ELF-1 (cell line): ENCODE results near the gene MYO1B.
A peak's percentile ranks its signal among the peaks of the same experiment; 100 is the strongest.

ENCODE experiments used
- DNase-seq: peaks from one replicate; pipeline ENCODE4 v3.0.0-alpha.2; 2016; ENCODE audit warnings: low read depth, low spot score

Gene MYO1B

DNA sequence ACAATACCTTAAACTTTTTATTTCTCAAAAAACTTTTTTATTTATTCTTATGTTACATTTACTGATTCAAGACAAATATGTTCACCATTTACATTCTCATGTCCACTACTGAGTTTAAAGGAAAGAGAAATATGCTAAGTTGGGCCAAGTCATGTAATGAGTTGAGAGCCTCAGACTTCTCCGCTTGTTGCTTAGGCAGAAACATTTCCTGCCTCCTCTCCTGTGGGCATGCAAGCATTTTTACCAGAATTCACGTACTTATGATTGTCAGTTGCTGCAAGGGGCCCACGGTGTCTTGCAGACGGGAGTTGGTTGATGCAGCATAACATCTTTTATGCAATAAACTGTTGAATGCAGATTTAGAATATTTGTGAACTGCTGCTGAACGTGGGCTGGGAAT lies 51.8 kb downstream of the MYO1B start:
- no peak for DNase-seq

DNA sequence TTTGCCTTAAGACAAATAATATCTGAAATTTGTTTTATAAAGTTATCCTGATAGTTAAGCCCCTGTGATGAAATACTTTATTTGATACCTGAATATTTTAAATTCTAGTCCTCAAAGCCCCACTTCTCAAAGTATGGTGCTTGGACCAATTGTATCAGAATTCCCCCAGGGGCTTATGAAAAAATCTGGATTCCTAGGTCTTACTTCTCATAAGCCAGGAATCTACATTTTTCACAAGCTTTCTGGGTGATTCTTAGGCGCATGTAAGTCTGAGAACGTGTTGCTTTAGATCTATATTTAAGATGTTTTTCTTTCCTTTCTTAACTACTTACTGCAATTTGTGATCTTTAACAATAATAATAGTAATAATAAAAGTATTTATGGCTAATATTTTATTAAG lies 53.1 kb downstream of the MYO1B start:
- DNase-seq, result no peak

GRCh38 chr2:191299010-191299409 lies 53.8 kb downstream of the MYO1B start:
- DNase-seq, result no peak

- no peak for DNase-seq
These were observed 54.7 kb downstream of the MYO1B start for GRCh38 chr2:191299866-191300265.

DNA sequence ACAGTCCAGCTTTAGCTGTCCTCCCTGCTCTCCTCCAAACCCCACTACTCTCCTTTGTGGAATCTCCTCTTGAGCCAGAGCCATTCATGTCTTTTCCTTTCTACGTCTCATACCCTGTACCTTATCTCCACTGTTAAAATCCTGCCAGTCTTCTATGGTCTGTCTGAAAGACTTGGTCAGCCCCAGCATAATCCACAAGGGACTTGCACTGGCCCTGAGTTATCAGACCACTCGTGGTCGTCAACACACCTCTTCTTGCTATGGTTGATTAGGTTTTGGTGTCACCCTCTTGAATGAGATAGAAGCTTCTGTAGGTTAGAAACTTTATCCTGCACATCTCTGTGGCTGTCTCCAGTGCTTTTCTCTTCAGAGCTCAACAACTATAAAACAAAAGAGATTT lies 56.8 kb downstream of the MYO1B start:
- DNase-seq, result no peak

- DNase-seq, result peak; percentile 30
These were observed 57.4 kb downstream of the MYO1B start for GRCh38 chr2:191302459-191303139.

DNA sequence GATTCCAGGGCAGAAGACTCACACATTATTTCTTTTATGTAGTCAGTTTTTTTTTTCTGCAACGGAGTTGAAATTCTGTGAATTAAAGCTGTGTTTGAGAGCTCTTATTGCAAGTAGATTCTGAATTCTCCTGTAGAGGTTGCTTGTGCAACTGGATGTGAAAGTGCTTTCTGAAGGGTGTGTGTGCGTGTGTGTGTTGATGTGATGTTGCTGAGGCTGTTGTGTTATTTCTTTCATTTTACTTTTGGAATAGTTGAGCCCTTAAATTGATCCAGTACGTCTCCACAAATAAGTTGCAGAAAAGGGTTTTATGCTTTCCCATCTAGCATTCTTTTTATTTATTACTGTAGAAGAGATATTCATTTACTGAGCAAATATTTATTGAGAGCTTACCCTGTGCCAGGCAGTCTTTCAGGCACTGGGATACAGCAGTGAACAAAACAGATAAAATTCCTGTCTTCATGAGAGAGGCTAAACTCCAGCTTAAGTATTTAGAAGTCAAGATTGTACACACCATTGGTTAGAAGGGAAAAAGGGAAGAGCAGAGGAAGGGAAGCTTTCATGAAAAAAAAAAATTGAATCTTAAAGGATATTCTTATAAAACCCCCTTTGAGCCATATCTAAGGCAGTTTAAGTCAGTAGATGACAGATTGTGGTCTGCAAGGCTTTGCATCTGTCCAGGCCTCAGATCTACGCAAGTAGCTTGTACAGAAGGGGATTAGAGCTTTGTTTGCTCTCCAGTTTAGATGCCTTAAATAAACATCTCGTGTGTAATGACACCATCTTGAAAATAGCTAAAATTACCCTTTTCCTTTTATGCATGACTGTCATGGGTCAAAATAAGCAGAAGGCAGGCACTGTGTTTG lies 58.2 kb downstream of the MYO1B start:
- peak; percentile 26 for DNase-seq

DNA sequence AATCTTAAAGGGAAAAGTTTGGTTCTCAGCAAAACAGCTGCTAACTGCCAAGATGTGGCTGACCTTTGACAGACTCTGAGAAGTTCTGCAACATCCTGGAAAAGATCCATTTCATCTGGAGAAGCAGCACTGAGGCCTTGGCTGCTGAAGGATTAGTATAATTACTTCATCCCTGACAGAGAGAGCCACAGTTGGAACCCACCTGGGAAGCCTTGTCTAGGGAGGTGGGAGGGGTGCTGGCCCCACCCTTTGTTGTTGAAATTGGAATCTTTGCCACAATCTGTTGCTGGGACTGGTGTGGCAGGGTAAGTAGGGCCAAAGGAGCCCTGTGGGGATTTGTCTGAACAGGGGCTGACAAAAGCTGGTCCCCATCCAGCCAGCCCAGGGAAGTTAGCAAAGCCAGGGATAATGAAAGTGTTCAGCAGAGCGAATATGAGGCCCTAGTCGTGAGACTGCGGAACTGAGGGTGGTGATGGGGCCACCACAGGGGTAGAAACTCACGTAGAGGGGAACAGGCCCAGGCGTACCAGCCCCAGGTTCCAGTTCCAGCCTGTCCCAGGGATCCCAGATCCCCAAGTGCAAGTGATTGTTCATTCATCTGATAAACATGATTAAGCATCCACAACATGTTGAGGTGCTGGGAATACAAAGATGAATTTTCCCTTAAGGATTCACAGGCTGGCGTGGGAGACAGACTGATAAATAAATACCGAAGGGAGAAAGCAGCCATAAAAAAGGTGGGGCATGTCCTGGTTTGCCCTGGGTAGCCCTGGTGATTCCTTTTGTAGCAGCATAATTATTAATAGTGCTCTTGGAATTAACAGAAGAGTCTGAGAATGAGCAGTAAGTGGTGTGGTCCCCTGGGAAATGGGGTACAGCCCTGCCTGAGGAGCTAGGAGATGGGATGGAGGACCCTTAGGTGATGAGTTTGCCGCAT lies 60.0 kb downstream of the MYO1B start:
- DNase-seq, result peak; percentile 44

DNA sequence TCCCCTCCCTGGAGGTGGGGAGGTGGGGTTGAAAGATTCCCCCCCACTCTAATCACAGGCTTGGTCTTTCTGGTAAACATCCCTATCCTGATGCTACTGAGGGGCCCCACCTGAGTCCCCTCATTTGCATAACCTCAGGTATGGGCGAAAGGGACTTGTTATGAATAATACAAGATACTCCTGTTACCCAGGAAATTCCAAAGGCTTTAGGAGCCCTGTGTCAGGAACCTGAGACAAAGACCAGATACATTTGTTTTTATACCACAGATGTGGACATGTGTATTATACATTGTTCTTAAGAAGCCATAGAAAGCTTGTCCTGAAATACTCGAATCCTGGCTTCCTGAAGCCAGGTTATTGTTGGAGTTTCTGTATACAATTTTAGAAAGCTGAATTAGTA lies 62.8 kb downstream of the MYO1B start:
- no peak for DNase-seq

DNA sequence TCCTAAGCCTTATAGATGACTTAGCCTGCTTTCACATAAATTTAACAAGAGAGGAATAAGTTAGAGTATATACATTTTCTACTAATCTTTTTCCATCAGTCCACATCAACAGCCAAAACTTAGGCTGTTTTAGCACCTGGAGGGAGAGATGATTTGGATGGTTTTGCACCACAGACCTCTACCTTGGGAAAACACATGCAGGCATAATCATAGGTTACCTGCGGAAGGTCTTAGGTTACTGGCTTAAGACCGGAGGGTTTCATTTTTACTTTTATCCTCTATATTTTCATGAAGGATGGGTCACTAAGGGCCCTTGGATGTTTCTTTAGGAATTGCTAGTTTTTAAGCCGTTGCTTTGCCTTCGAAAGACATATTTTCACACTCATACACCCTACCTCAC lies 66.0 kb downstream of the MYO1B start:
- no peak for DNase-seq

- no peak for DNase-seq
These were observed 66.4 kb downstream of the MYO1B start for GRCh38 chr2:191311627-191312026.

DNA sequence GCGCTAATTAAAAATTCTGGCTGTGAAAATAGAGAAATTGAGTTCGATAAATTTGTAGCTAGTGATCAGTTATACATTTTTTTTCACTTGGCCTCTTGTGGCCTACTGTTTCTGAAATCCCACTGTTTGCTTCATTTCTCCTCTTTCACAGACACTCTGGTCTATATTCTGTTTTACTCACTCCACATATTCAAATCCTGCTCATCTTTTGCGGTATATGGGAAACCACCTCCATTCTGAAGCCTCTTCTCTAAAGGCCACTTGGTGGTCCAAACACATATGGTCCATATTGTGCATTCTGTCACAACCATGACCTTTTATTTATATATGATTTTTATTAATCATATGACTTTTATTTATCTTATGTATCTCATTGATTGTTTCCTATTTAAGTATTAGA lies 67.0 kb downstream of the MYO1B start:
- no peak for DNase-seq

DNA sequence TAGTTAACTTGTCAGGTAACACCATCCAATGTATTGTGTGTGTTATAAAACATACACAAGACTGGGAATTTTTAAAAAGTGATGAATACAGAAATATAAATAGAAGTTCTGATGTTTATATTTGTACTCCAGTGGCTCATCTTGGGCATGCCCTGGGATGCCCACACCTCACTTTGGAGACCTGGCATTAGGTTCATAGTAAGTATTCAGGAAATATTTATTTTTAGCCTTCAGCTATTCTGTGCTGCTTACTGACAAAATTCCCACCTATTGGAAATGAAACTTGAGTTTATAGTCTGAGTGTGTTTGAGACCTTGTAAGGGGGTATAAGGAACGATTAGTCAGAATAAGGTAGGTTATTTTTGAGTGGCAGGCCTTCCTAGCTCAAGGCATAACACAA lies 67.5 kb downstream of the MYO1B start:
- no peak for DNase-seq

DNA sequence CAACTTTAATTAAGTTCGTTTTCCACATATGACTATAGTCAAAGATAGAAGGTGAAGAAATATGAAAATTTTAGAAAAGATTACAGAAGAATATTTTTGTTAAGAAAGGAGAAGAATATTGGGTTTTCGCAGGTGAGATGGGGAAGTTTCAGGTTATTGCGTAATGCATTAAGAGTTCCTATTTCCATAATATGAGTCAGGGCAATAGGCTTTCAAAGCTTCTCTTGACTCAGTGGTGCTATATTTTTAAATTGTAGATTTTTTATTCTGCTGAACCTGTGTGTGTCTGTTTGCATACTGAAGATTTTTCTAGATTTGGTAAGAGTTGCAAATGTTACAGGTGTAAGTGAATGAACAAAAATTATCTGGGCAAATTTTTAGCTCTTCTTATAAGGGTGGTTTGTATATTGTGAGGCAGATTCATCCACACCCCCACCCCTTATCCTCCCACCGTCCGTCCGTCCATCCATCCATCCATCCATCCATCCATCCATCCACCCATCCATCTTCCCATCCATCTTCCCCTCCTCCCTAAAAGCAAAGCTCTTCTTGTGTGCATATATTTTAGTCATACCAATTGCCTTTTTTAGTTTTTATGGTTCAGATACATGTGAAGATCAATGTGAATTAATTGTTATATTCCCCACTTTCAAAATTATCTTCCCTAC lies 69.6 kb downstream of the MYO1B start:
- no peak for DNase-seq

- no peak for DNase-seq
These were observed 70.2 kb downstream of the MYO1B start for GRCh38 chr2:191315365-191315752.

DNA sequence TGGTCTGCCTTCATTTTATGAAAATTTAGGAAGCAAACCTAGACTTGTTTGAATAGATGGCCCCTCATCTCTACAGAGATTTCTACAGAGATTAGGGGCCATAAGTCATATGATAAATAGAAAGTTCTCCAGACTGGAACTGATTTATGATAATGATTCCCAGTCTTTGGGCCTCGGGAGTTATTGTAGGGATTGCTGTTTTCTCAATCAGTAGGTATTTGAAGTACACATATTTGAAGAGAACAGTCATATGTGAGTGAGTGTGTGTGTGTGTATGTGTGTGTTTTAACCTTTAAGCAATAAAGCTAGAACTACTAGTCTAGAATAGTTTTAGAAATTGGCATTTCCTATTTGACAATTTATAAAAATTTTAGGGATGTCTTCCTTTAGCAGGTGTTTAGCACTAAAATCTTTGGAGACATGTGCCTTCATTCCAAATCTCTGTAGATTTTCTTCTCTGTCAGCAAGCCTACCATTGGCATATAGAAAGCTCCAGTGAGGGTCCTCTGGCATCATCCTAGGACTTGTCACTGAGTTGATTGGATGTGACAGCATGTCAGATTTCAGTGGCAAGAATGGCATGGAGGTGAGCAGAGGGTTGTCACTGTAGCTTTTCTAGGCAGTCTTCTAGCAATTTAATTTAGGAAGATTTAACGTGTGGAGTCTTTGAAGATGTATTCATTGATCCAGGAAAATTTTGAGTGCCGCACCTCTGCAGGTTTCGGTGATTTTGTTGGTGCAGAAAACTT lies 71.2 kb downstream of the MYO1B start:
- no peak for DNase-seq

DNA sequence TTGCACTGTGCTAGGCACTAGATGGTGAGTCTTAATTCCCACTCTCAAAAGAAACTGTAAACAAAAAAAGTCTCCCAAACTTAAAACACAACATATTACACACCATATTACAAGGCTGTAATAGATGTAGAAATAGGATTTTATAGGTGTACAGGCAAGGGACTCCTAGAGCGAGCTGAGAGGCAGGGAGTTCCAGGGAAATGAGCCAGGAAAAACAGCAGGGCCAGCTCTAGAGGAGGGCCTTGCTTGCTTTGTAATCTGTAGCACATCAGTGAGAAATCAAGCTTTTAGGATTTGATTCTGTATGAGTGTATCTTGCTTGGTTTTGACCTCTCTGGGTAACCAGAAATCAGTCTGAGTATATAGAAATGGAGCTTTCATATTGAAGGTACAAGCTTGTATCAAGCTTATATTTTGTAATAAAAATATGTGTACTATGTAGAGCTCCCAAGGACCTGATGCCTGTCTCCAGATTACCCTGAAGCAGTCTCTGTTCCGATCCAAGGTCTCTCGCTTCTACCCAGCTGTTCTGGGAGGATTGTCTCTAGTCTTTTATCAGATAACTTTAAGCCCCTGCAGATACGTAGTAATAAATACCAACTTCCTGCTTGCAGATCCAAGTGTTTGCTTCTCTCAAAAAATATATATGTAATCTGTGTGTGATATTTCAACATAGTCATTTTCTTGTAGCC lies 73.0 kb downstream of the MYO1B start:
- DNase-seq, result no peak

DNA sequence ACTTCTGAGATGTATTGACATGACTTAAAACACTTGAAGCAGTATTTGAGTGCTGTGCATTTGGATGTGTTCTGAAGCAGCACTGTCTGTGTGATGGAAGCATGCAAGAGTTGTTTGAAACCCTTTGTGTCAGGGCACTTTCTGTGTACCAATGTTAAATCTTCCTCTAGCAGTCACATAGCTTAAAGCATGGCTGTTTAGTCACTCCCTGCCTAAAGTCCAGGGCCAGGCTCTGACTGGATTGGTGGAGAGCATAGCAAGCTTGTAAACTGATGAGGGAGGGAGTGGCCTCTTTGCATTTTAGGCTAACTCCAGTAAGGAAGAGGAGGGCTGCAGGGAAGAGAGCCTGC lies 73.5 kb downstream of the MYO1B start:
- DNase-seq, result peak; percentile 70

DNA sequence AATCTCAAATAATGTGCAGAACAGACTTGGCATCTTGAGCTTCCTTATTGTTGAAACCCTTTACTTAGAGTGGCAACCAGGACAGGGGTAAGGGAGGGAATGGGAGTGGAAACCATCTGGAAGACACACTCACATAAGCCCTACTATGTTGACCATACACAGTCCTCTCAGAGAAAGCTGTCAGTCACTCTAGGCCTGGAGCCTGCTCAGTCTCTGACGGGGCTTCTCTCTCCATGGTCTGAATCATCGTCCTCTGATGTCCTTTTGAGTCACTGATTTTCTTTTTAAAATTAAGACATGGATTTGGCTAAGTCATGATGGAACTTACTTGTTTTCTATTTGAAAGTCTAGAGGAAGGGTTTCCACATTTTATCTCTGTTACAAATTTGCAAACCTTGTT lies 74.0 kb downstream of the MYO1B start:
- peak; percentile 24 for DNase-seq

DNA sequence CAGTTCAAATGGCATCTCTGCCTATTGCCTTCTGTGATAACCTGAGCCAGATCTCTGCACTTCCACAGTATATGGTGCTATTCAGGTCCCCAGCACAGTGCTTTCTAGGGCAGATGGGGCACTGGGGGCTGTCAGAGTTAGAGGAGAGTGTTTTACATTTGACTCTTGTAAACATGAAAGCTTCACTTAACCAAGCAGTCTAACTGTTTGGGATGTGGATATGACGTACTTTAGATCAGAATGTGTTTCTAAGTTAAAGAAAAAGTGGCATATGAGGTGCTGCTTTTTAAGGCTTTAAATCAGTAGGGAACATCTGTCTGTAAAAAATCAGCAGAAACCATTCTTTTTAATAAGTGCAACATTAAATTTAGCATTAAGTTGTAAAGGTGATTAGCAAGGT lies 75.7 kb downstream of the MYO1B start:
- no peak for DNase-seq
